HEK293 (cell line): ENCODE measurements around the gene ARHGAP10.

Experiments used
- CTCF ChIA-PET: fragments of 350-600 bp; formaldehyde crosslinking; extraction: SDS; loops from one replicate; lab custom pipeline; 2021; ENCODE audit warnings: antibody characterized with exemption; lab: Yijun Ruan, JAX
- POLR2A ChIA-PET: fragments of 300-600 bp; formaldehyde crosslinking; extraction: SDS; loops from one replicate; lab custom pipeline; 2020; ENCODE audit warnings: antibody characterized with exemption, inconsistent platforms; lab: Yijun Ruan, JAX
- H3K27ac ChIP-seq: fragments of 200-500 bp; sonication (Bioruptor generic); 2 replicates; pipeline ENCODE4 v1.5.1; 2014; ENCODE audit warnings: low read depth, low read length, control low read depth, inconsistent platforms; ENCODE audit errors: extremely low read depth
- H3K36me3 ChIP-seq, 2 experiments: fragments of 200-500 bp in 1 of 2; sonication (Bioruptor generic) in 1 of 2; 1 replicate in 1 of 2; 2 replicates in 1 of 2; pipeline ENCODE4 v1.5.1; 2014 to 2017; ENCODE audit warnings: inconsistent platforms in 2 of 2, low read length in 2 of 2; ENCODE audit not compliant: control insufficient read depth in 2 of 2, insufficient read depth in 1 of 2
- H3K4me1 ChIP-seq: fragments of 200-500 bp; sonication (Bioruptor generic); 2 replicates; pipeline ENCODE4 v1.5.1; 2014; ENCODE audit warnings: mild to moderate bottlenecking, low read length, inconsistent platforms; ENCODE audit not compliant: control insufficient read depth, insufficient read depth
- H3K4me3 ChIP-seq: 2 replicates; pipeline ENCODE4 v1.5.1; 2011; ENCODE audit warnings: low read depth, mild to moderate bottlenecking, control low read depth, low read length, moderate library complexity
- H3K9me3 ChIP-seq: fragments of 200-500 bp; sonication (Bioruptor generic); 2 replicates; pipeline ENCODE4 v1.5.1; 2014; ENCODE audit warnings: low read depth, low read length, inconsistent platforms; ENCODE audit not compliant: control insufficient read depth, insufficient read depth
- ATF2 ChIP-seq: fragments of 450-650 bp; formaldehyde crosslinking; IDR thresholded peaks from 2 replicates; pipeline ENCODE4 v1.5.1; 2016; ENCODE audit warnings: missing biosample characterization, missing genetic modification characterization, low read depth
- GLIS1 ChIP-seq: fragments of 450-650 bp; formaldehyde crosslinking; IDR thresholded peaks from 2 replicates; pipeline ENCODE4 v1.5.1; 2016; ENCODE audit warnings: missing biosample characterization, missing genetic modification characterization
- PATZ1 ChIP-seq: fragments of 450-650 bp; formaldehyde crosslinking; IDR thresholded peaks from 2 replicates; pipeline ENCODE4 v1.5.1; 2016; ENCODE audit warnings: missing biosample characterization, missing genetic modification characterization
- PRDM10 ChIP-seq: fragments of 450-650 bp; formaldehyde crosslinking; IDR thresholded peaks from 2 replicates; pipeline ENCODE4 v1.5.1; 2016; ENCODE audit warnings: missing biosample characterization, missing genetic modification characterization
- SP7 ChIP-seq: fragments of 450-650 bp; formaldehyde crosslinking; IDR thresholded peaks from 2 replicates; pipeline ENCODE4 v1.5.1; 2016; ENCODE audit warnings: missing biosample characterization, missing genetic modification characterization
- YY1 ChIP-seq: fragments of 450-650 bp; formaldehyde crosslinking; IDR thresholded peaks from 2 replicates; pipeline ENCODE4 v1.5.1; 2018; ENCODE audit warnings: missing biosample characterization, missing genetic modification characterization
- ZBTB21 ChIP-seq: fragments of 450-650 bp; formaldehyde crosslinking; IDR thresholded peaks from 2 replicates; pipeline ENCODE4 v1.5.1; 2017; ENCODE audit warnings: missing biosample characterization, missing genetic modification characterization
- ZBTB44 ChIP-seq: fragments of 450-650 bp; IDR thresholded peaks from 2 replicates; pipeline ENCODE4 v1.5.1; 2018; ENCODE audit warnings: missing biosample characterization, mild to moderate bottlenecking, missing genetic modification characterization
- ZFHX2 ChIP-seq: fragments of 450-650 bp; formaldehyde crosslinking; conservative IDR thresholded peaks from 2 replicates; pipeline ENCODE4 v1.5.1; 2016; ENCODE audit warnings: missing biosample characterization, missing genetic modification characterization
- ZIC2 ChIP-seq: fragments of 450-650 bp; formaldehyde crosslinking; IDR thresholded peaks from 2 replicates; pipeline ENCODE4 v1.5.1; 2016; ENCODE audit warnings: missing biosample characterization, missing genetic modification characterization
- ZNF19 ChIP-seq: fragments of 450-650 bp; formaldehyde crosslinking; IDR thresholded peaks from 2 replicates; pipeline ENCODE4; 2016; ENCODE audit warnings: missing biosample characterization, missing genetic modification characterization, low read depth
- ZNF2 ChIP-seq: fragments of 450-650 bp; formaldehyde crosslinking; IDR thresholded peaks from 2 replicates; pipeline ENCODE4 v1.5.1; 2016; ENCODE audit warnings: missing biosample characterization, missing genetic modification characterization
- ZNF280C ChIP-seq: fragments of 450-650 bp; formaldehyde crosslinking; IDR thresholded peaks from 2 replicates; pipeline ENCODE4 v1.5.1; 2016; ENCODE audit warnings: missing biosample characterization, missing genetic modification characterization
- ZNF341 ChIP-seq: fragments of 450-650 bp; formaldehyde crosslinking; IDR thresholded peaks from 2 replicates; pipeline ENCODE4; 2016; ENCODE audit warnings: low read depth, missing biosample characterization, missing genetic modification characterization
- ZNF391 ChIP-seq: fragments of 450-650 bp; formaldehyde crosslinking; IDR thresholded peaks from 2 replicates; pipeline ENCODE4 v1.5.1; 2016; ENCODE audit warnings: low read depth, missing biosample characterization, missing genetic modification characterization, borderline replicate concordance
- ZNF426 ChIP-seq: fragments of 450-650 bp; formaldehyde crosslinking; IDR thresholded peaks from 2 replicates; pipeline ENCODE4 v1.5.1; 2017; ENCODE audit warnings: missing biosample characterization, missing genetic modification characterization, mild to moderate bottlenecking, inconsistent platforms, moderate library complexity
- ZNF473 ChIP-seq: fragments of 450-650 bp; formaldehyde crosslinking; IDR thresholded peaks from 2 replicates; pipeline ENCODE4 v1.5.1; 2017; ENCODE audit warnings: missing biosample characterization, missing genetic modification characterization
- ZNF558 ChIP-seq: fragments of 450-650 bp; formaldehyde crosslinking; IDR thresholded peaks from 2 replicates; pipeline ENCODE4 v1.5.1; 2016; ENCODE audit warnings: missing biosample characterization, missing genetic modification characterization
- ZNF600 ChIP-seq: fragments of 450-650 bp; formaldehyde crosslinking; IDR thresholded peaks from 2 replicates; pipeline ENCODE4 v1.5.1; 2016; ENCODE audit warnings: missing biosample characterization, missing genetic modification characterization
- ZNF626 ChIP-seq: fragments of 450-650 bp; sonication (Bioruptor Pico); formaldehyde crosslinking; IDR thresholded peaks from 2 replicates; pipeline ENCODE4 v1.5.1; 2018; ENCODE audit warnings: missing biosample characterization, missing genetic modification characterization, inconsistent platforms
- ZNF645 ChIP-seq: fragments of 450-650 bp; formaldehyde crosslinking; IDR thresholded peaks from 2 replicates; pipeline ENCODE4; 2016; ENCODE audit warnings: missing biosample characterization, missing genetic modification characterization
- ZNF777 ChIP-seq: fragments of 450-650 bp; formaldehyde crosslinking; IDR thresholded peaks from 2 replicates; pipeline ENCODE4 v1.5.1; 2017; ENCODE audit warnings: missing biosample characterization, missing genetic modification characterization, borderline replicate concordance
- ZNF785 ChIP-seq: fragments of 450-650 bp; formaldehyde crosslinking; IDR thresholded peaks from 2 replicates; pipeline ENCODE4 v1.5.1; 2016; ENCODE audit warnings: missing biosample characterization, missing genetic modification characterization
- ZXDB ChIP-seq: fragments of 450-650 bp; formaldehyde crosslinking; IDR thresholded peaks from 2 replicates; pipeline ENCODE4 v1.5.1; 2016; ENCODE audit warnings: missing biosample characterization, missing genetic modification characterization

The ARHGAP10 gene

GRCh38 chr4:148048598-148048997, 316.7 kb downstream of the ARHGAP10 start (continued):
- no peak for TF ChIP-seq ZNF426 (tag by site-specific recombination)
- no peak for TF ChIP-seq ZBTB44 (tag by site-specific recombination)
- no peak for TF ChIP-seq ZNF777 (tag by site-specific recombination)
- TF ChIP-seq ZNF280C, result no peak
- TF ChIP-seq ZNF626 (tag by site-specific recombination), result no peak

- H3K27ac ChIP-seq, result no peak overlapping the region
- no peak overlapping the region for H3K4me3 ChIP-seq
- no peaks in the 10 kb centered on the region for H3K36me3 ChIP-seq
- ChIA-PET POLR2A (no interaction called here), CTCF (no interaction called here)
- H3K9me3 ChIP-seq, result no peaks in the 10 kb centered on the region
- peaks cover 25% of the 10 kb centered on the region for H3K4me1 ChIP-seq
- TF ChIP-seq ZNF19 (tag by site-specific recombination), result no peak
- TF ChIP-seq ZNF785 (tag by site-specific recombination), result no peak
- TF ChIP-seq GLIS1 (tag by site-specific recombination), result peak; percentile 54
- no peak for TF ChIP-seq PATZ1 (tag by site-specific recombination)
- TF ChIP-seq ZNF341, result no peak
- no peak for TF ChIP-seq ZNF473 (tag by site-specific recombination)
- TF ChIP-seq ZNF2 (tag by site-specific recombination), result no peak
- peak; percentile 63 for TF ChIP-seq ZIC2 (tag by site-specific recombination)
- TF ChIP-seq ZBTB44 (tag by site-specific recombination), result no peak
- TF ChIP-seq SP7 (tag by site-specific recombination), result no peak
- no peak for TF ChIP-seq ZNF600
- peak; percentile 63 for TF ChIP-seq PRDM10 (tag by site-specific recombination)
- no peak for TF ChIP-seq ATF2 (tag by site-specific recombination)
- TF ChIP-seq ZNF558, result no peak
- no peak for TF ChIP-seq ZBTB21
- no peak for TF ChIP-seq ZNF645
- TF ChIP-seq ZNF391 (tag by site-specific recombination), result no peak
- no peak for TF ChIP-seq ZXDB (tag by site-specific recombination)
- TF ChIP-seq ZFHX2 (tag by site-specific recombination), result no peak
- TF ChIP-seq YY1 (tag by site-specific recombination), result no peak
These were observed 319.5 kb downstream of the ARHGAP10 start for GRCh38 chr4:148051403-148051802.
